Stomach (tissue), 9 donors: ENCODE data around the gene COL6A1. TPM values are rescaled to one million over a fixed set of nuclear protein-coding genes. Genes with fewer than 3 reads are reported as not detected.

Source experiments
- DNase-seq, 2 donors: peaks; one replicate each; pipeline versions ENCODE4 v3.0.0 to v3.0.0-alpha.2; 2013 to 2019
- H3K27ac ChIP-seq, 5 donors: fragments of 200-600 bp in 4 of 5; sonication (generic) in 4 of 5; one replicate each; pipeline ENCODE4 v1.5.1; 2013 to 2019; ENCODE audit warnings: mild to moderate bottlenecking in 1 of 5, moderate library complexity in 1 of 5
- H3K27me3 ChIP-seq, 3 donors: fragments of 200-600 bp; sonication (generic); one replicate each; pipeline ENCODE4 v1.5.1; 2017 to 2019; ENCODE audit warnings: mixed run types in 1 of 3
- H3K36me3 ChIP-seq, 4 donors: fragments of 200-600 bp; sonication (generic); 1 replicate in 3 of 4; 2 replicates in 1 of 4; pipeline ENCODE4 v1.5.1; 2016 to 2019
- H3K4me1 ChIP-seq, 4 donors: fragments of 200-600 bp; sonication (generic); one replicate each; pipeline ENCODE4 v1.5.1; 2016 to 2019
- H3K4me3 ChIP-seq, 4 donors: fragments of 200-600 bp; sonication (generic) in 3 of 4; one replicate each; pipeline ENCODE4 v1.5.1; 2016 to 2019; ENCODE audit warnings: mild to moderate bottlenecking in 1 of 4
- H3K9me3 ChIP-seq, 4 donors: fragments of 200-600 bp; sonication (generic); one replicate each; pipeline ENCODE4 v1.5.1; 2016 to 2019
- EP300 ChIP-seq: sonication (generic); formaldehyde crosslinking; IDR thresholded peaks from one replicate; pipeline ENCODE4 v1.6.1; 2017; ENCODE audit warnings: antibody characterized with exemption
- POLR2A ChIP-seq, 4 donors: fragments of 450-650 bp; IDR thresholded peaks; one replicate each; pipeline ENCODE4 v1.6.1; 2016; ENCODE audit warnings: antibody characterized with exemption in 4 of 4, control low read depth in 2 of 4, mild to moderate bottlenecking in 1 of 4, moderate library complexity in 1 of 4
- POLR2AphosphoS5 ChIP-seq, 3 donors: sonication (generic); formaldehyde crosslinking; IDR thresholded peaks; one replicate each; pipeline ENCODE4 v1.6.1; 2016; ENCODE audit warnings: antibody characterized with exemption in 3 of 3
- WGBS, 5 donors: extraction: QIAGEN DNeasy Blood & Tissue Kit in 3 of 5; methylation state at CpG; one replicate each; pipeline versions ENCODE4 v1.1.5 to v1.1.7; 2013 to 2018; 5-methylcytosine and 5-hydroxymethylcytosine counted together
- intact Hi-C: fragments of 100-400 bp; cut with DNase I; formaldehyde crosslinking; loops from one replicate; pipeline ENCODE4 v1.15.1; 2023; ENCODE audit warnings: low total_unique reads
- polyA plus RNA-seq, 3 donors: library from polyadenylated mRNA; stranded (reverse); fragments of 200-250 nt; gene quantifications; one replicate each; pipeline ENCODE4 v1.2.3, GENCODE V29; 2013
- total RNA-seq, 5 donors: library from RNA; depleted of rRNA; stranded (reverse); fragments of >200 nt; gene quantifications; one replicate each; pipeline versions ENCODE4 v1.1.0 to v1.2.3, GENCODE V29; 2014 to 2016
- TF ChIP-seq, protein P1 (sequence below), 7 experiments: fragments of 450-650 bp in 4 of 7; fragments of 200-600 bp in 3 of 7; sonication (generic) in 3 of 7; IDR thresholded peaks; one replicate each; pipeline ENCODE4 v1.5.1; 2016 to 2019; ENCODE audit warnings: antibody characterized with exemption in 7 of 7, control low read depth in 2 of 7, mild to moderate bottlenecking in 1 of 7
- donor health status: healthy with polysubstance abuse.
- donor health status: Bipolar disorder and iron deficiency.
- donor health status: healthy.

The COL6A1 gene
- total and polyA plus RNA-seq, 8 donors: 63.2 to 756 (median 254) TPM

DNA sequence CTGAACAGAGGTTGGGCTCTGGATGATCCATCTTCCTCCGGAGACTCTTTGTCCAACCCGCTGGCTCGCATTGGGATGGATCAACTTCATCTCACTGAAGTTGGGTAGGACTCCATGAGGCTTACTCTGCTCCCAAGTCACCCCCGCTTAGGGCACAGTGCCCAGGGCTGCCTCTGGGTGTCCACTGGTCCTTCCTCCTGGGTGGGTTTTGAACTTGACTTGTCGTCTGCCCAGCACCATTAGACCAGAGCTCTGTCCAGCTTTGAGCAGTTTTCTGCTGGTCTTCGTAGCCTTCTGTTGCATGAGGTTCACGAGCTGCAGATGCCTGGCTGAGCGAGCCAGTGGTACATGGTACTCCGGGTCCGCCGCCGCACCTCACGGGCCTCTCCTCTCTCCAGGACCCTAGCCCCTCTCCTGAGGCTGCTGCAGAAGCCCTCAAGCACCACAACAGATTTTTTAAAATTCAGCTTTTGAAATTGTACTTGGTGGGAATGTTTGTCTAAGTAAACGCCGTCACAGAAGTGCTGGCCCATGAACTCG, 33.8 kb upstream of the COL6A1 start:
- 90 to 96% (median 95%) methylated on average over 16 of the region's 16 CpGs for WGBS, 5 donors
- intact Hi-C loops: no loop called here

DNA sequence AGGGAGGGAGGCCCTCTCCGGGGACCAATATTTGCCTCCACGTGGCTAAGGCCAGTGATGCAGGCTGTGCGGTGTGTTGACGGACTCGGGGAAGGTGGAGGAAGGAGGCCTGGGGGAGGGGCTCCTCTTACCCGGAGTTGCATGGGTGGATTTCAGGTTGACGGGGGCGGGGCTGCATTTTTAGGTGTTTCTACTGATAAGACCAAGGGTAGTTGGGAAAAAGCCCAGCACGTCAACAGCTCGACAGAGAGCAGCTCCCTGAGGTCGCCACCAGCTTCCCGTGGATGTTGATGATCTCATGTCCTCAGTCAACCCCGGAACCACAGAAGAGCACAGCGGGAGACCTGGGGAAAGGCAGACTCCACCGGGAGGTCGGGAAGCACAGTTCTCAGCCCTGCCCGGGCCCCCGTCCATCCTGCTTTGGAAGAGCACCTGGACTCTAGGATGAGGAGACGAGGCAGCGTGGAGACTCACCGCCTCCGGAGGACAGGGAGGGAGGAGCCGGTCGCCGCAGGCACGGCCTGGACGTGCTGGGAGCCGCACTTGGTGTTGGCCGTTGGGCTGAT, 32.9 kb upstream of the COL6A1 start:
- Histone ChIP-seq H3K9me3 (no peaks in the 10 kb centered on the region), H3K4me1 (peaks cover 3 to 29% (median 20%) of the 10 kb centered on the region in 4 donors)

More for the DNA sequence above, 33.8 kb upstream of the COL6A1 start:
- Histone ChIP-seq H3K4me3 (no peak overlapping the region), H3K27ac (no peak overlapping the region), H3K36me3 (no peaks in the 10 kb centered on the region), H3K4me1 (peaks cover 0 to 21% (median 18%) of the 10 kb centered on the region in 4 donors), H3K27me3 (peaks cover 0 to 20% (median 0%) of the 10 kb centered on the region in 3 donors), H3K9me3 (no peaks in the 10 kb centered on the region)
- DNase-seq: no peak
- TF ChIP-seq POLR2AphosphoS5 (IDR thresholded peaks at IDR 0.05) (no peak), EP300 (no peak), POLR2A (IDR thresholded peaks at IDR 0.05) (no peak)
- TF ChIP-seq, protein P1, sequence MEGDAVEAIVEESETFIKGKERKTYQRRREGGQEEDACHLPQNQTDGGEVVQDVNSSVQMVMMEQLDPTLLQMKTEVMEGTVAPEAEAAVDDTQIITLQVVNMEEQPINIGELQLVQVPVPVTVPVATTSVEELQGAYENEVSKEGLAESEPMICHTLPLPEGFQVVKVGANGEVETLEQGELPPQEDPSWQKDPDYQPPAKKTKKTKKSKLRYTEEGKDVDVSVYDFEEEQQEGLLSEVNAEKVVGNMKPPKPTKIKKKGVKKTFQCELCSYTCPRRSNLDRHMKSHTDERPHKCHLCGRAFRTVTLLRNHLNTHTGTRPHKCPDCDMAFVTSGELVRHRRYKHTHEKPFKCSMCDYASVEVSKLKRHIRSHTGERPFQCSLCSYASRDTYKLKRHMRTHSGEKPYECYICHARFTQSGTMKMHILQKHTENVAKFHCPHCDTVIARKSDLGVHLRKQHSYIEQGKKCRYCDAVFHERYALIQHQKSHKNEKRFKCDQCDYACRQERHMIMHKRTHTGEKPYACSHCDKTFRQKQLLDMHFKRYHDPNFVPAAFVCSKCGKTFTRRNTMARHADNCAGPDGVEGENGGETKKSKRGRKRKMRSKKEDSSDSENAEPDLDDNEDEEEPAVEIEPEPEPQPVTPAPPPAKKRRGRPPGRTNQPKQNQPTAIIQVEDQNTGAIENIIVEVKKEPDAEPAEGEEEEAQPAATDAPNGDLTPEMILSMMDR (IDR thresholded peaks at IDR 0.05): no peak

DNA sequence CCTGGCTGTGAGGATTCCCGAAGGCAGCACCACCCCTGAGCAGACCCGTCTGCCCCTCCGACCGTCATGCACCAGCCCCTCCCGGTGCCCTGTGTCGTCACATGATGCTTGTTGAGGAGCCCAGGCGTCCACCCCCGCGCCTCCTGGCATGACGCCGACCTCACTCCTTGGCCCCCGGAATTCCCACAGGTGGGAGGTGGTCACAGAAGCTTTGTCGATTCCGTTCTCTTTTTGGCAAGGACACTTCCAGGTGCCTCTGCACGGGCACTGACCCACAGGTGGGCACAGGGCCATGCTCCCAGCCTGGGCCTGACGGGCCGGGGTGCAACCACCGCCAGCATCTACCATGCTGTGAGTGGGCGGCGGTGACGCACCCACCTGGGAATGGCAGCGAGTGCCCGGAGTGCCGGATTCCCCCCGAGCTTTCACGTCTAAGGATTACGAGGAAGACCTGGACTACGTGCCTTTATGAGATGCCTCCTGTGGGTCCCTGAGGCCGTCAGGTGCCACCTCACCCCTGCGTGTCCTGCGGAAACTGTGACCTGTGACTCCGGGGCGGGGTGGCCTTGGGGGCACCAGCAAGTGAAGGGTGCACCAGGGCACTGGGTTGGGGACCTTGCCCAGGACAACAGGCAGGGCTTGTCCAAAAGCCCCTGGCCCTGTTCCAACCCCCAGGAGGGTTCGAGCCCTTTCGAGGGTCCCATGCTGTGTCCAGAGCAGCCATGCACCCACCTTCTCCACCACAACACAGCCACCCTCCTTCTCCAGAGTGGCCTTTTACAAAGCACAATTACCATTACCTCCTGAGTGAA, 31.4 kb upstream of the COL6A1 start:
- 81 to 87% (median 86%) methylated on average over 29 to 35 of the region's 35 CpGs for WGBS, 5 donors
- peaks cover 0 to 27% (median 0%) of the 10 kb centered on the region in 3 donors for H3K27me3 ChIP-seq
- H3K4me3 ChIP-seq: no peak overlapping the region
- H3K36me3 ChIP-seq: no peaks in the 10 kb centered on the region
- no peak for TF ChIP-seq POLR2A (IDR thresholded peaks at IDR 0.05)
- intact Hi-C loops: no loop called here
- H3K27ac ChIP-seq: no peak overlapping the region
- peaks cover 12 to 41% (median 24%) of the 10 kb centered on the region in 4 donors for H3K4me1 ChIP-seq
- peak in 1 of 2 donors; percentile 16 for DNase-seq
- H3K9me3 ChIP-seq: no peaks in the 10 kb centered on the region

More for the DNA sequence above, 32.9 kb upstream of the COL6A1 start:
- Histone ChIP-seq H3K27me3 (peaks cover 0 to 25% (median 0%) of the 10 kb centered on the region in 3 donors), H3K4me3 (no peak overlapping the region), H3K27ac (no peak overlapping the region), H3K36me3 (no peaks in the 10 kb centered on the region)
- intact Hi-C loops: no loop called here
- WGBS, 5 donors: 50 to 61% (median 53%) methylated on average over 28 to 29 of the region's 29 CpGs
- peak in 1 of 2 donors; percentile 33 for DNase-seq
- TF ChIP-seq, protein P1 (IDR thresholded peaks at IDR 0.05): no peak
- TF ChIP-seq POLR2A (IDR thresholded peaks at IDR 0.05) (no peak), POLR2AphosphoS5 (IDR thresholded peaks at IDR 0.05) (no peak), EP300 (no peak)

DNA sequence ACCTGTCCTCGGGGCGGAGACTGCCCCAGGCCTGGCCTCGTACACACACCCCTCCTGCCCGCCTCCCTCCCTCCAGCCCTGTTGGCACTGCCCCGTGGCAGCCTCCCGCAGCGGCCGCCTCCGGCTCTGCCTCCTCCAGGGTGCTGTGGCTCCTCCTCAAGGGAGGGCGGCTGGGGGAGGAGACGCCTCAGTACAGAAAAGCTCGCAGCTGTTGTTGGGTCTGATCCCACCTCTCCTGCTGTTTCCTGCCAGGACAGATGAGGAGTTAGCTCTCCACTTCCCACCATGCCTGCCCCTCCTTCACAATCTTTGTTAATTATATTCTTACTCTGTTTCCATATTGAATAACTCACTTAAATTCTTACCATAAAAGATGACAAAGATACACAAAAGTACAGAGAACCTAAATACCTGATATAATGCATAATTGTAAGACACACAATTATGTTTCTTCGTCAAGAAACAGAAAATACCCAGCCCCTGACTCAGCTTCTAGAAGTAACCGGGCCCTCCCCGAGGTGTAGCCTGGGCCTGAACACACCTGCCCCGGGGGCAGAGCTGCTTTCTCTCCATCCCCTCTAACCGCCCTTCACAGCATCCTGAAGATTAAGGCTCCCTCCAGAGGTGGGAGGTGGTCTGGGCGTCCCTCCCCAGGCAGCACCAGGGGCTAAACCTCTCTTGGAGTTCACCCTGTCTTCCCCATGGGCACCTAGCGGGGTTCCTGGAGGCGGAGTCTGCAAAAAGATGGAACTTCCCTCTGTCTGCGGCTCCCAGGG, 30.6 kb upstream of the COL6A1 start:
- peak; percentile 50 to 89 for DNase-seq
- no peaks in the 10 kb centered on the region for H3K36me3 ChIP-seq
- H3K4me3 ChIP-seq: no peak overlapping the region
- WGBS, 5 donors: 34 to 43% (median 38%) methylated on average over 19 to 21 of the region's 21 CpGs
- no peaks in the 10 kb centered on the region for H3K9me3 ChIP-seq
- H3K4me1 ChIP-seq: peaks cover 12 to 41% (median 24%) of the 10 kb centered on the region in 4 donors
- peaks cover 0 to 27% (median 0%) of the 10 kb centered on the region in 3 donors for H3K27me3 ChIP-seq
- TF ChIP-seq, protein P1 (IDR thresholded peaks at IDR 0.05): no peak
- TF ChIP-seq EP300: no peak
- TF ChIP-seq POLR2A (IDR thresholded peaks at IDR 0.05): no peak
- TF ChIP-seq POLR2AphosphoS5 (IDR thresholded peaks at IDR 0.05): no peak
- H3K27ac ChIP-seq: peak overlapping the region in 1 of 5 donors; percentile 40
- intact Hi-C loops: no loop called here
